H9 (cell line): ENCODE results near the gene CACNA2D3. TPM values are rescaled to one million over a fixed set of nuclear protein-coding genes. Genes with fewer than 3 reads are reported as not detected.

Experiments
- DNase-seq: peaks from one replicate; pipeline ENCODE4 v3.0.0-alpha.2; 2017
- H2AFZ ChIP-seq: one replicate; pipeline ENCODE4 v1.6.1; 2013; ENCODE audit warnings: mild to moderate bottlenecking, low read length, control low read depth, moderate library complexity
- H2AK5ac ChIP-seq: 2 replicates; pipeline ENCODE4 v1.6.1; 2013; ENCODE audit warnings: low read length, control low read depth, mixed read lengths; ENCODE audit not compliant: insufficient read length
- H2BK120ac ChIP-seq: one replicate; pipeline ENCODE4 v1.6.1; 2013; ENCODE audit warnings: low read depth, mild to moderate bottlenecking, low read length, control low read depth, inconsistent platforms; ENCODE audit not compliant: poor library complexity, severe bottlenecking
- H2BK12ac ChIP-seq: 2 replicates; pipeline ENCODE4 v1.6.1; 2013; ENCODE audit warnings: low read length, control low read depth, mixed read lengths, low read depth; ENCODE audit not compliant: insufficient read length
- H2BK15ac ChIP-seq: 2 replicates; pipeline ENCODE4 v1.6.1; 2013; ENCODE audit warnings: low read depth, low read length, control low read depth
- H2BK20ac ChIP-seq: one replicate; pipeline ENCODE4 v1.6.1; 2013; ENCODE audit warnings: low read depth, mild to moderate bottlenecking, low read length, control low read depth, inconsistent platforms; ENCODE audit not compliant: poor library complexity, severe bottlenecking
- H2BK5ac ChIP-seq: 2 replicates; pipeline ENCODE4 v1.6.1; 2013; ENCODE audit warnings: low read length, control low read depth, mixed read lengths; ENCODE audit not compliant: insufficient read length
- H3K14ac ChIP-seq: 2 replicates; pipeline ENCODE4 v1.6.1; 2013; ENCODE audit warnings: low read length, control low read depth; ENCODE audit not compliant: insufficient read depth
- H3K18ac ChIP-seq: 2 replicates; pipeline ENCODE4 v1.6.1; 2013; ENCODE audit warnings: low read depth, mild to moderate bottlenecking, mixed read lengths, low read length, control low read depth; ENCODE audit not compliant: insufficient read length
- H3K23ac ChIP-seq: 2 replicates; pipeline ENCODE4 v1.6.1; 2013; ENCODE audit warnings: low read length, control low read depth, mixed read lengths, low read depth; ENCODE audit not compliant: insufficient read length
- H3K23me2 ChIP-seq: 2 replicates; pipeline ENCODE4 v1.6.1; 2013; ENCODE audit warnings: low read depth, mild to moderate bottlenecking, mixed read lengths, low read length, control low read depth; ENCODE audit not compliant: insufficient read length, poor library complexity, severe bottlenecking
- H3K27ac ChIP-seq: 2 replicates; pipeline ENCODE4 v1.5.1; 2013; ENCODE audit warnings: low read length, control low read depth, mixed read lengths, low read depth; ENCODE audit not compliant: insufficient read length
- H3K27me3 ChIP-seq: 2 replicates; pipeline ENCODE4 v1.6.1; 2013; ENCODE audit warnings: low read length, control low read depth, inconsistent platforms; ENCODE audit not compliant: insufficient read depth
- H3K4ac ChIP-seq: 2 replicates; pipeline ENCODE4 v1.6.1; 2013; ENCODE audit warnings: low read depth, mild to moderate bottlenecking, control low read depth, inconsistent platforms, low read length, moderate library complexity
- H3K4me1 ChIP-seq: 2 replicates; pipeline ENCODE4 v1.6.1; 2013; ENCODE audit warnings: low read length, control low read depth, inconsistent platforms; ENCODE audit not compliant: insufficient read depth
- H3K4me2 ChIP-seq: 2 replicates; pipeline ENCODE4 v1.6.1; 2013; ENCODE audit warnings: low read length, control low read depth, mixed read lengths; ENCODE audit not compliant: insufficient read length, insufficient read depth
- H3K56ac ChIP-seq: 2 replicates; pipeline ENCODE4 v1.6.1; 2013; ENCODE audit warnings: low read depth, mild to moderate bottlenecking, mixed read lengths, low read length, control low read depth; ENCODE audit not compliant: insufficient read length
- H3K79me1 ChIP-seq: 2 replicates; pipeline ENCODE4 v1.6.1; 2013; ENCODE audit warnings: low read depth, mild to moderate bottlenecking, moderate library complexity, low read length, control low read depth, inconsistent platforms; ENCODE audit not compliant: insufficient read depth, poor library complexity, severe bottlenecking
- H3K79me2 ChIP-seq: 2 replicates; pipeline ENCODE4 v1.6.1; 2013; ENCODE audit warnings: low read length, control low read depth, inconsistent platforms; ENCODE audit not compliant: insufficient read depth
- H3K9ac ChIP-seq: 2 replicates; pipeline ENCODE4 v1.6.1; 2013; ENCODE audit warnings: low read length, control low read depth, mixed read lengths; ENCODE audit not compliant: insufficient read length; ENCODE audit errors: extremely low read depth
- H3K9me3 ChIP-seq: one replicate; pipeline ENCODE4 v1.6.1; 2013; ENCODE audit warnings: low read depth, low read length, inconsistent platforms; ENCODE audit not compliant: control insufficient read depth
- H3T11ph ChIP-seq: one replicate; pipeline ENCODE4 v1.6.1; 2013; ENCODE audit warnings: mild to moderate bottlenecking, low read length, control low read depth, inconsistent platforms
- H4K20me1 ChIP-seq: one replicate; pipeline ENCODE4 v1.6.1; 2013; ENCODE audit not compliant: control insufficient read depth, insufficient read length, insufficient read depth
- H4K5ac ChIP-seq: 2 replicates; pipeline ENCODE4 v1.6.1; 2013; ENCODE audit warnings: low read depth, mild to moderate bottlenecking, mixed read lengths, low read length, control low read depth; ENCODE audit not compliant: insufficient read length
- H4K8ac ChIP-seq: replicated peaks from 2 replicates; pipeline ENCODE4 v1.6.1; 2013; ENCODE audit warnings: low read length, control low read depth, mixed read lengths, low read depth; ENCODE audit not compliant: insufficient read length
- H4K91ac ChIP-seq: 2 replicates; pipeline ENCODE4 v1.6.1; 2013; ENCODE audit warnings: low read depth, mild to moderate bottlenecking, moderate library complexity, mixed read lengths, low read length, control low read depth; ENCODE audit not compliant: insufficient read length
- H3K27ac Mint-ChIP-seq, 3 experiments: 2 replicates in 2 of 3; 3 replicates in 1 of 3; pipeline ENCODE4 v1.8.0; 2020 to 2021; ENCODE audit warnings: mixed read lengths in 3 of 3, mild to moderate bottlenecking in 1 of 3, moderate library complexity in 1 of 3
- H3K27me3 Mint-ChIP-seq: 2 replicates; pipeline ENCODE4 v1.8.0; 2021; ENCODE audit warnings: low read depth, mild to moderate bottlenecking, moderate library complexity, mixed read lengths
- H3K36me3 Mint-ChIP-seq, 3 experiments: 2 replicates in 2 of 3; 3 replicates in 1 of 3; pipeline ENCODE4 v1.8.0; 2020 to 2021; ENCODE audit warnings: low read depth in 3 of 3, mixed read lengths in 3 of 3; ENCODE audit not compliant: insufficient read depth in 1 of 3
- H3K4me1 Mint-ChIP-seq, 2 experiments: 2 replicates each; pipeline ENCODE4 v1.8.0; 2020; ENCODE audit warnings: mixed read lengths in 2 of 2
- H3K4me3 Mint-ChIP-seq, 2 experiments: 2 replicates in 1 of 2; 3 replicates in 1 of 2; pipeline ENCODE4 v1.8.0; 2020 to 2021; ENCODE audit warnings: mild to moderate bottlenecking in 2 of 2, mixed read lengths in 2 of 2, moderate library complexity in 1 of 2
- H3K9me3 Mint-ChIP-seq, 2 experiments: 2 replicates in 1 of 2; 3 replicates in 1 of 2; pipeline ENCODE4 v1.8.0; 2020; ENCODE audit warnings: mild to moderate bottlenecking in 2 of 2, mixed read lengths in 2 of 2, moderate library complexity in 1 of 2
- WGBS: extraction: QIAGEN DNeasy Blood & Tissue Kit; methylation state at CpG from one replicate; pipeline ENCODE4 v1.1.7; 2013; ENCODE audit warnings: missing lambda C conversion rate, low lambda C conversion rate, mixed read lengths; ENCODE audit not compliant: insufficient read length; ENCODE audit errors: extremely low coverage; 5-methylcytosine and 5-hydroxymethylcytosine counted together
- total RNA-seq: library from RNA; stranded (reverse); gene quantifications from 2 replicates; pipeline ENCODE4 v1.2.1, GENCODE V29; 2021
- TF ChIP-seq, protein P1 (sequence below): fragments of 200-600 bp; sonication (generic); conservative IDR thresholded peaks from 3 replicates; pipeline ENCODE4 v1.8.0; 2021; ENCODE audit warnings: antibody characterized with exemption, mild to moderate bottlenecking

Gene CACNA2D3
- total RNA-seq, 1 experiment from 2014 or later: 3.2 TPM

GRCh38 chr3:54486317-54486716, 364.0 kb downstream of the CACNA2D3 start:
- Histone ChIP-seq H4K8ac (no peak overlapping the region), H3K23ac (no peak overlapping the region), H3K4ac (no peak overlapping the region), H4K5ac (no peak overlapping the region), H4K20me1 (no peaks in the 10 kb centered on the region), H3K27ac (no peak overlapping the region), H3K4me1 (no peaks in the 10 kb centered on the region), H3K79me1 (no peaks in the 10 kb centered on the region), H3K14ac (no peak overlapping the region), H3T11ph (no peak overlapping the region), H2BK120ac (no peak overlapping the region), H3K56ac (no peak overlapping the region), H2BK20ac (no peak overlapping the region), H3K9me3 (no peaks in the 10 kb centered on the region), H2AFZ (no peak overlapping the region), H3K27me3 (no peaks in the 10 kb centered on the region), H2AK5ac (no peak overlapping the region), H4K91ac (no peak overlapping the region), H3K4me2 (no peak overlapping the region), H3K9ac (no peak overlapping the region), H3K79me2 (no peaks in the 10 kb centered on the region), H2BK5ac (no peak overlapping the region), H2BK15ac (no peak overlapping the region), H2BK12ac (no peak overlapping the region), H3K18ac (no peak overlapping the region), H3K23me2 (no peaks in the 10 kb centered on the region)
- Mint-ChIP-seq H3K27me3 (peaks cover 2% of the 10 kb centered on the region; the same call in 1 of the 2 replicates), H3K27ac (no peak overlapping the region; a peak in 2 of 7 replicates), H3K9me3 (no peaks in the 10 kb centered on the region), H3K4me3 (no peak overlapping the region), H3K36me3 (no peaks in the 10 kb centered on the region), H3K4me1 (0 out of 4 replicates have a peak, but pooled peaks cover 5% of the 10 kb centered on the region in 2 experiments)
- TF ChIP-seq, protein P1, sequence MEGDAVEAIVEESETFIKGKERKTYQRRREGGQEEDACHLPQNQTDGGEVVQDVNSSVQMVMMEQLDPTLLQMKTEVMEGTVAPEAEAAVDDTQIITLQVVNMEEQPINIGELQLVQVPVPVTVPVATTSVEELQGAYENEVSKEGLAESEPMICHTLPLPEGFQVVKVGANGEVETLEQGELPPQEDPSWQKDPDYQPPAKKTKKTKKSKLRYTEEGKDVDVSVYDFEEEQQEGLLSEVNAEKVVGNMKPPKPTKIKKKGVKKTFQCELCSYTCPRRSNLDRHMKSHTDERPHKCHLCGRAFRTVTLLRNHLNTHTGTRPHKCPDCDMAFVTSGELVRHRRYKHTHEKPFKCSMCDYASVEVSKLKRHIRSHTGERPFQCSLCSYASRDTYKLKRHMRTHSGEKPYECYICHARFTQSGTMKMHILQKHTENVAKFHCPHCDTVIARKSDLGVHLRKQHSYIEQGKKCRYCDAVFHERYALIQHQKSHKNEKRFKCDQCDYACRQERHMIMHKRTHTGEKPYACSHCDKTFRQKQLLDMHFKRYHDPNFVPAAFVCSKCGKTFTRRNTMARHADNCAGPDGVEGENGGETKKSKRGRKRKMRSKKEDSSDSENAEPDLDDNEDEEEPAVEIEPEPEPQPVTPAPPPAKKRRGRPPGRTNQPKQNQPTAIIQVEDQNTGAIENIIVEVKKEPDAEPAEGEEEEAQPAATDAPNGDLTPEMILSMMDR: no peak
- no peak for DNase-seq
- WGBS: no CpG with 5 or more reads among the region's 1 CpG
